Daoy (cell line): ENCODE data around the gene TRHDE. TPM values are rescaled to one million over a fixed set of nuclear protein-coding genes. Genes with fewer than 3 reads are reported as not detected.
A peak's percentile ranks its signal among the peaks of the same experiment; 100 is the strongest.

Experiments
- DNase-seq: peaks from one replicate; pipeline ENCODE4 v3.0.0-alpha.2; 2015; ENCODE audit warnings: low read depth
- total RNA-seq: library from RNA; depleted of rRNA; stranded (reverse); fragments of >200 nt; shearing (Covaris generic); gene quantifications from 2 replicates; pipeline ENCODE4 v1.2.3, GENCODE V29; 2014; rRNA removed

TRHDE gene, protein sequence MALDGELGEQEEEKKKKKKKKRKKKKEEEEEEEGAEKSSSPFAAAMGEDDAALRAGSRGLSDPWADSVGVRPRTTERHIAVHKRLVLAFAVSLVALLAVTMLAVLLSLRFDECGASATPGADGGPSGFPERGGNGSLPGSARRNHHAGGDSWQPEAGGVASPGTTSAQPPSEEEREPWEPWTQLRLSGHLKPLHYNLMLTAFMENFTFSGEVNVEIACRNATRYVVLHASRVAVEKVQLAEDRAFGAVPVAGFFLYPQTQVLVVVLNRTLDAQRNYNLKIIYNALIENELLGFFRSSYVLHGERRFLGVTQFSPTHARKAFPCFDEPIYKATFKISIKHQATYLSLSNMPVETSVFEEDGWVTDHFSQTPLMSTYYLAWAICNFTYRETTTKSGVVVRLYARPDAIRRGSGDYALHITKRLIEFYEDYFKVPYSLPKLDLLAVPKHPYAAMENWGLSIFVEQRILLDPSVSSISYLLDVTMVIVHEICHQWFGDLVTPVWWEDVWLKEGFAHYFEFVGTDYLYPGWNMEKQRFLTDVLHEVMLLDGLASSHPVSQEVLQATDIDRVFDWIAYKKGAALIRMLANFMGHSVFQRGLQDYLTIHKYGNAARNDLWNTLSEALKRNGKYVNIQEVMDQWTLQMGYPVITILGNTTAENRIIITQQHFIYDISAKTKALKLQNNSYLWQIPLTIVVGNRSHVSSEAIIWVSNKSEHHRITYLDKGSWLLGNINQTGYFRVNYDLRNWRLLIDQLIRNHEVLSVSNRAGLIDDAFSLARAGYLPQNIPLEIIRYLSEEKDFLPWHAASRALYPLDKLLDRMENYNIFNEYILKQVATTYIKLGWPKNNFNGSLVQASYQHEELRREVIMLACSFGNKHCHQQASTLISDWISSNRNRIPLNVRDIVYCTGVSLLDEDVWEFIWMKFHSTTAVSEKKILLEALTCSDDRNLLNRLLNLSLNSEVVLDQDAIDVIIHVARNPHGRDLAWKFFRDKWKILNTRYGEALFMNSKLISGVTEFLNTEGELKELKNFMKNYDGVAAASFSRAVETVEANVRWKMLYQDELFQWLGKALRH
- 7.9 and 10.7 TPM in 2 replicates for total RNA-seq

DNA sequence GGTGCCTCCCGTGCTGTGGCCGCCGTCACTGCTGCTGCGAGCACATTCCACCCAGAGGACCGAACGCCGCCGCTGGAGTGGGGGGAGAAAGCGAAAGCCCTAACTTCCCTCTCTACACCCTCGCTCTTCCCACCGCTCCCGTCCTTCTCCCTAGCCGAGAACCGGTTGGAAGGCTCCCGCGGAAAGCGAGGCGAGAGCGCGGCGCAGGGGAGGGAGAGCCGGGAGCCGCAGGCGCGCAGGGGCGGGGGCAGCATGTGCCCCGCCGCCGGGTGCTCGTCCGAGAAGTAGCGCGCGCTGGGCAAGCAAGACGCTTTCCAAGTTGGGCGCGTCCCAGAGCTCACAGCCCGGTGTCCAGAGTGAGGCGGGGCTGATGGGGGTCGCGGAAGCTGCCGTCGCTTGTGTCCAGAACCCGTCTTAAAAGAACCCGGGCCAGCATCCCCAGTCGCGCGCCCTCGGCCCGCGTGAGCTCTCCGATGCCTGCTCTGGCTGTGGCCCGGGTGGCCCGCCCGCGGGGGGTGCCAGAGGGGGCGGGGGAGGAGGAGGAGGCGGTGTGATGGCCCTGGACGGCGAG lies at the start of gene TRHDE:
Gene TRHDE (plus strand): TSS at position 280 of the 571 bp plus-strand sequence. CDS start 274 bp downstream, at position 554.
- DNase-seq, result peak; percentile 74

DNA sequence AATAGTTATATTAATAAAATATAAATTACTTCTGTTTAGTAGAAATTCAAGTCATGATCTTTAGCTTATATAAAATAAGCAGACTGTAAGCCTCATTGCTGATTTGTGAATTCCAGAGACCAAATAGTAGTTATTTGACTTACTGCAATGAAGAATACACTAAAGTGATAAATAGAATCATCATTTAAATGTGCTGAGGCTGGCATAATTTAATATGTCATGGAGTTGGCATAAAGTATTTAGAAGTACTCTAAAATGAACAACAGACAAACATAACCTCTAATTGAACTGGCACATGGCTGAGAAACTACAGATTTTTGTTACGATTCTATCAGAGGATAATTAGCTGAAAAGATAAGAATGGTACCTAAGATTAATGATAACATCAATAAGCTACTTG lies 45.7 kb upstream of the TRHDE start:
- DNase-seq, result no peak

DNA sequence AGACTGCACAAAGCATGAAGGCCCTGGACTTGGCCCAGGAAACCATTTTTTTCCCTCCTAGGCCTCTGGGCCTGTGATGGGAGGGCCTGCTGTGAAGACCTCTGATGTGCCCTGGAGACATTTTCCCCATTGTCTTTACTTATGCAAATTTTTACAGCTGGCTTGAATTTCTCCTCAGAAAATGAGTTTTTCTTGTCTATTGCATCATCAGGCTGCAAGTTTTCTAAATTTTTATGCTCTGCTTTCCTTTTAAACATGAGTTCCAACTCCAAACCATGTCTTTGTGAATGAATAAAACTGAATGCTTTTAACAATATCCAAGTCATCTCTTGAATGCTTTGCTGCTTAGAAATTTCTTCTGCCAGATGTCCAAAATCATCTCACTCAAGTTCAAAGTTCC lies 43.7 kb upstream of the TRHDE start:
- DNase-seq, result no peak

DNA sequence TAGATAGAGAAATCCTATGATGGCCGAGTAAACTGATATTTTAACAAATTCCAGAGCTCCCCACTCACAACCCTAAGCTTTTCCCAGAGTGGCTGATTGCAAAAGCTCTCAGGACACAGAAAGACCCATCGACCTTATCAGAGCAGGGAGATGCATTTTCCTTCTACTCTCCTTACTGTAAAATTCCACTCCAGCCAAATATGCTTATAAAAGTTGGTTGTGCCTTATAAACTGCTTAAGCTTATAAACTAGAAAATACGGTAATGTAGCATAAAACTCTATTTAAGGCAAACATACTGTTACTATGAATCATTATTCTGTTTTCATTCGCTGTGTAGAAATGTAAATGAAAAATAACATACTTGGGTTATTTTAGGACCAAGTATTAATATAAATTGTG lies 41.6 kb upstream of the TRHDE start:
- DNase-seq, result no peak

DNA sequence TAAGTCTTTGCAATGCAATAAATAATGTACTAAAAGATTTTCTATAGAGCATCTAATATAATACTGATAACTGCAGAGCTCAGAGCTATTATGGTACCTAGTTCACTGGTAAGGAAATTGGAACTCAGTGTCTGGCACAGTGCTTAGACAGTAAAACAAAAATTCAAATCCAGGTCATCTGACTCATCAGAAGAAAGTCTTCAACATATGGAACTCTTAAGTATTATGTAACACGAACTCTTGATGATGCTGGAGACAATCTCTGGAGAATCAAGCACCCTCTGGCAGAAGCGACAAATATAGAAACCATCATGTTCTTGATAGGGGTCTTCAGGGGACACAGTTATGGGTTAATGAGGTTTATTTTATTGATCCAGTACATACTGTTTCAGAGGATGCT lies 37.3 kb upstream of the TRHDE start:
- no peak for DNase-seq

DNA sequence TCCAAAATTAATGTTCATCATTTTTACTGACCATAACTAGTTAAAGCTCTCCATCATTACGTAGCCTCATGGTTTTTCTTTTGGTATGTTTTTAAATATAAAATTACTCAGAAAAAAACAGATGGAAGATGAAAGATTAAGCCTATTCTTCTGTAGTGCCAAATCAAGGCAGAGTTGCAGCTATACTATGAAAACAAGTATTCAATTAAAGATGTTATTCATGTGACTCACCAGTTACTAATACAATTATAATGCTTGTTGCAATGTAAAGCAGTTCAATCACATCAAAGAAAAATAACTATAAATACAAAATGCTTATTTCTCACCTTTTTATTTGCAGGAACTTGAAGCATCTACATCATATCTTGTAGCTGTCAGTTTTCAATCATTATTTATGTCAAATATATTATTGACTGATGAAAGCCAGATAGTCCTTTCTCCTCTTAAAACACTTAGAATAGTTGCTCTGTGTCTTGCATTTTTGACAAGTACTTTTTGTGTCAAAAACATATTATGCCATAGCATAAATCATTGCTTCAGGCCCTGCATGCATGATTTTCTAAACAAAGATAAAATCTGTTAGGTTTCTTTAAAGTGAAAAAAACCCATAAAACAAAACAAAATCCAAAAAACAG lies 36.0 kb upstream of the TRHDE start:
- DNase-seq, result no peak

DNA sequence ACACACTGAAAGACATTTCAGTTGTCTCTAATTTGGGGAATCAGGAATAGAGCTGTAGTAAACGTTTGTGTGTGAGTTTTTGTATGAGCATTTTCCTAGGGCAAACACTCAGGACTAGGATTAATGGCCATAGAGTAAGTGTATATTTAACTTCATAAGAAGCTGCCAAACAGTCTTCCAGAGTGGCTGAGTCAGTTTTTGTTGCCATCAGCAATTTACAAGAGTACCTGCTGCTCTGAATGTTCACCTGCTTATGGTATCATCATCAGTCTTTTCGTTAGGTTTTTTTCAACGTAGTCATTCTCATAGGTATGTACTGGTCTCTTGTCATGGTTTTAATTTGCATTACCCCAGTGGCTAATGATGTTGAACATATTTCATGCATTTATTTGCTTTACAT lies 30.6 kb upstream of the TRHDE start:
- no peak for DNase-seq

DNA sequence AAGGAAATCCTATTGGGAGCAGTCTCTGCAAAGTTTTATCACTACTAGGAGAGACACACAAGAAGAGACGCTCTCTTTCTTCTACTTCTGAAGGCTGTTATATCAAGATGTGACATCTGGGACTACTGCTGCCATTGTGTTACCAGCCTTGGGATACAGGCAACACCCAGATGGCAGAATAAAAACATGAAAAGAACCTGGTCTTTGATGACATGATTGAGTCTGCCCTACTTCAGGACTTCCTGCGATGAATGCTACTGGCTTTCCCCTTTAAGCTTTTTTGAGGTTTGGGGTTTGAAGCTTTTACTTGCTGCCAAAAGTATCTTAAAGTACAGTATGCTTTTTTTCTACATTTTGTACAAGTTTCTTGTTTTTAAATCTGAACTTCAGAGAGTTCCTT lies 29.2 kb upstream of the TRHDE start:
- no peak for DNase-seq

DNA sequence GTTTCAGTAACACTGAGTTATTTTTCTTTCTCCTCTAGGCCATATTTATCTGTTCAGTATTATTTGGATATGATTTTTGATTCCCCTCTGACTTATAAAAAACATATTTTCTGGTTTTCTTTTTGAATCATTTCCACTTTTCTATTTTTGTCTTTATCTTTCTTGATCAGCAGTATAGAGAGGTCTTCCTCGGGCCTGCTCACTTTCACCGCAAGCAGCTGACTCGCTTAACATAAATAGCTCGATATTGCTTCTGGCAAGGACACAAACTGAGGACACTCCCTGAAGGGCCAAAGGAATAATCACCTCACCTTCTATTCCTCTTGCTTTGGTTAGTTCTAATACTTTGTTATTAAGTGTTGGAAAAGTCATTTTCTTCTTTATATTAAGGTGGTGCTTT lies 25.8 kb upstream of the TRHDE start:
- DNase-seq, result no peak

DNA sequence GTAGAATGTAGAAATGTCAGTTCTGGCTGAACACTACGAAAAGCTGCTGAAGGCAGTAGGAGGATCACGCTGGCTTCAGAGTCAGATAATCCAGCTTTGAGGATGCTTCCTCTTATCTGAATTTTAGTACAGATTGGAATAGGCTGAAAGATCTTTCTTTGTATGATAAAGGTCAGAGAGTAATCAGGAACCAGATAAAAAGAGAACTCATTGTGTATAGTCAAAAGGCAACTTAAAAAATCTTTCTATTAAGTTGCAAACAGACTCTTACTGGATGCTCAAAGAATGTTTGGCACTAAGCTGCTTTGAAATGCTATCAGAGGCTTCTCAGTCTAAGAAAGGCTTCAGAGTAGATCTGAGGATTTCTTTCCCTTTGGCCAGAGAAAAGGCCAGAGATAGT lies 21.8 kb upstream of the TRHDE start:
- no peak for DNase-seq

DNA sequence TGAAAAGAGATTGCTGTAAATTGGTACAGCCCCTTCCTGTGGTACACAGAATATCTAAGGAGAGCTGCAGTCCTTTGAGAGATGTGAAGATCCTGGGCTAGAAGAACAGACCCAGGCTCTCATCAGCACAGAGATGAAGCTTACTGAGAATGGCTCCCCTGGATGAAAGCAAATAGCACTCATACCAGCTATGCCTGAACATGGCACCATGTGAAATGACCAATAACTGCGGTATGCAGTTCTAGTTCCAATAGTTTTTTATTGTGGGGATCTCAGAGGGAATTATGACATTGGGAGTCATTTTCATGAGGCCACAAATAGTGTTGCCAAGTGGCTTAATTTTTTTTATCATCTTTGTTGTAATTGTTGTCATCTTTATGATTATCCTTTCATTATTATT lies 15.4 kb upstream of the TRHDE start:
- DNase-seq, result no peak

DNA sequence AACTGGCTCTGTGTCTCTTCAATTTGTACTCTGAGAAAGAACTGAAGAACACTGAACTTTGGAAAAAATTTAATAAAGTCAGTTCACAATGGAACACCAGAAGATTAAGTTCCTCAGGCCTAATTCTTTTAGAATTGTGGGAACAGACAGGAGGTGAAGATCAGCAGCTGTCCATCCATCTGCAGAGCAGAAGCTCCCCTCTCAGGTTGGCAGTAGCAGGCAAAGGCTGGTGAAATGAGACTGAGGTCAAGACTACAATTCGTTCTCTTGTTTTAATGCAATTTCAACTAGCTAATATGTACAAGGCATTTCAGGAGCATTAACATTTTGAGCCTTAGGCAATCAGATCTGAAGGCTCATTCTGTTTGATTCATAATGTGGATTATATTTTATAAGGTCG lies 10.3 kb upstream of the TRHDE start:
- no peak for DNase-seq

DNA sequence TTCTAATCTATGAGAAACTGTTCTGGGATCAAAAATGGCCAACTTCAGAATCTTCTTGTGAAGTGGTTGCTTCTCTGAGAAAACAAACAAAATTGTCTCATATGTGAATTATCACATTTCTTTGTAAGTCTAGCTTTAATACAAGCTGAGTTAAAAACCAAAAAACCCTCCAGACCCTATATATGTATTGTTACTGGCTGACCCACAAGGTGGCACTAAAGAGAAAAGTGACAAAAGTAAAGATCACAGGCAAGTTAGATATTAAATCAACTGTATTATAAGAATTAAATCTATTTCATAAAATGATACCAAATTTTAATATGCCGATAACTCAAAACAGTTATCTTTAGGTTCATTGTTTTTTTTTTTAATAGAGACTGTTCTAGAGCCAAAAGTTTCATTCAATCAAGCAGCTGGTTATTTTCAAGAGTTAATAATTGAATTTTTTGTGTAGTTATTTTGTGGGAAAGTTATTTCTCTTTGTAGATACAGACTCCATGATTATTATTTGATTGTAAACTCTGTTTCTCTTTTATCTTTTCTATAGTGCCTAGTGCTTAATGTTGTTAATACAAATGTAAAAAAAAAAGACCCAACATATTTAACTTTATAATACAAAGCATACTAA lies 7.5 kb upstream of the TRHDE start:
- DNase-seq, result peak; percentile 28

DNA sequence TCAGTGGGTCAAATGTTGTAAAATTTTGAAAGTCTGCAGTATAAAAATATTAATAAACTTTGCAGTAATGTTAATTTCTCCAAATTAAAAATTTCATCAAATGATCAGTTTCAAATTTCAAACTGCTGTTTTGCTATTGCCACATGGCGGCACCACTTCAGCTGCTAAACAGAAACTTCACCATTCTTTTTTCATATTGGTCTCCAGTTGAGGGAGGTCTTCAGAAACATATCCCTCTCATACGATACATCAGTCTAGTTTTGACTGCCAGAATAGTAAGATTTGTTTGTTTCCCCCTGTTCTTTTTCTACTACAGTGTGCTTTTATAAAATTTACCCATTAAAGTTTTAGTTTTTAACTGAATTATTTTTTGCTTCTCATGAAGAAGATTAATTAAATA lies 4.2 kb upstream of the TRHDE start:
- peak; percentile 32 for DNase-seq

DNA sequence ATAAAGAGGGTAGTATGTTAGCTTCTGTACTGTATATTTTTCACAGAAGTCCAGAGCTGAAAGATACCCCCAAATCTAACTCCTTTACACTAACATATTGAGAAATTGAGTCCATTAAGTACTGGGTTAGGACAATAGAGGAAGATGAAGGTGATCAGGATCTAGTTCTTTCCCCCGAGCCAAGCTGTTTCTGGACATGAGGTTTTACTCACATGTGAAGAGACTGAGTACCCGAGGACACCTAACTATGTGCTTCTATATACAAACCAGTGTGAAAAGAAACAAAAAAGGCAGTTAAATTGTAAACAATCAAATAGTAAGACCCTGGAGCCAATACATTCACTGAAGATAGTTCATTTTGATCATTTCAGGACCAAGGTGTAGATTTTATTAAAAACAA lies 3.8 kb upstream of the TRHDE start:
- DNase-seq, result no peak

DNA sequence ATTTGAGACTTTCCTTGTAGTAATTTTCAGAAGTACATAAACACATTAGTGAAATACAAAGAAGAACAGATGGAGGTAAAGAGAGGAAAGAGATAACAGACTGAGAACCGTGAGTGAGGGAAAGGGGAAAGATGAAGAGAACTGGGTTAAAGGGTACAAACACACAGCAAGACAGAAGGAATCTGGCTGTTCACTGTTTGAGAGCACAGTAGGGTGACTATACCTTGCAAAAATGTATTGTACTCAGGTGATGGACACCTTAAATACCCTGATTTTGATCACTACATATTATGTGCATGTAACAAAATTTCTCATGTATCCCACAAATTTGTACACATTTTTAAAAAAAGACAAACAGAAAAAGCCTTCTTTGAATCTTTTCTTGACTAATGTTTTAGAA lies 2.7 kb upstream of the TRHDE start:
- no peak for DNase-seq

DNA sequence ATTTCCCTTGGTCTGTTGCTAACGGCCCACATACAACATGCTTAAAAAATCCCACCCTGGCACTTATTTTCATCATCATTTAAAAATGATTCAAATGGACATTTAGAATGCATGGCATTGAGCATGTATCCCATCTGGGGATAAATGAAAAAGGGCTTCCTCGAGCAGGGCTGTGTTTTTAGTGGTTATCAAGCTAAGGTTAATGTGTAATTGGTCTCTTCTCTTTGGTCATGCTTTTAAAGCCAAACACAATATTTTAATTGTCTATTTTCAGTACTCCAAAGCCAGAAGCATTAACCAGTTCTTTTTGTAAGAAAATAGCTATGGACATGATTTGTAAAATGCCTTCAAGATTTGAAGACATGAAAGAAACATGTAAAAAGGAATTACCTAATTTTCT lies 1.9 kb upstream of the TRHDE start:
- DNase-seq, result no peak

DNA sequence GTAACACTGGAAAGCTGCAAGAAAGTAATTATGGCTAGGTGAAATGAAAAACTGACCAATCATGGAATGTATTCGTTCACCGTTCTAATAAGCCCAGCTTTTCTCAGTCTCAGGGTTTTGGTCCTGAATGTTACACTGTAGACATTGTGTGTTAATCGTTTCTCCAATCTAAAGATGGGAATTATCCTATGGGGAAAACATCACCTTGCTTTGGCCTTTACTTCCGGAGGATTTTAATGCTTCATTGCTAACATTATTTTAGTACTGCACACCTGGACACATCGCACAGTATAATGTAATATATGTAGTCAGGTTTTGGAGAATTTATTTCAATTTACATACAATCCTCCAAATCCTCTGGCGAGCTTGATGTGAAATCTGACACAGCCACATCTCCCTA lies 1.2 kb upstream of the TRHDE start:
- DNase-seq, result no peak

DNA sequence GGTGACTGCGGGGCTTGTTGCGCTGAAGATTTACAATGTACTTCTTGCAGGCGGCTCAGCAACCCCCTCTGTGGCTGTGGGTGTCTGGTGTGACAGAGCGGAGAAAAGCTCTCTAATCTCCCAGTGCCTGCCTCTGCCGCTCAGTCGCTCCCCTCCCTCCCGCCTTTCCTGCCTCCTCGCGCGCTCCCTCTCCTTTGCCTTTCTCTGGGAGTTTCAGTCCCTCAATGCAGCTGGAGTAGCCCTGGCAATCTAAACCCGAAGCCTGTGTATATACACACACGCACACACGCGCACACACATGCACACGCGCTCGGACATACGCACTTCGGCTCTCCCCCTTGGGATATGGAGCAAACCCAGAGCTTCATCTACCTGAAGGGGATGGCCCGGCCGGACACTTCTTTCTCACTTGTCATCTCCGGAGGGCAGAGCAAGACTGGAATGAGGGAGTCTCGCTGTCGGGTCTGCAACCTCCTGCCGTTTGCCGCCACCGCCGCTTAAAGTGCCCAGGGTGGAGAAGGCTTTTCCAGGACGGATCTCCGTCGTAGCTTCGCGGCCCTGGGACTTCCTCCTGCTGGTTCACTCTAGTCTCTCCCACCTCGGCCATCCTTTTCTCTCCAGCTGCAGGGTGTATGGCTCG lies 599 bp upstream of the TRHDE start:
- peak; percentile 62 for DNase-seq

DNA sequence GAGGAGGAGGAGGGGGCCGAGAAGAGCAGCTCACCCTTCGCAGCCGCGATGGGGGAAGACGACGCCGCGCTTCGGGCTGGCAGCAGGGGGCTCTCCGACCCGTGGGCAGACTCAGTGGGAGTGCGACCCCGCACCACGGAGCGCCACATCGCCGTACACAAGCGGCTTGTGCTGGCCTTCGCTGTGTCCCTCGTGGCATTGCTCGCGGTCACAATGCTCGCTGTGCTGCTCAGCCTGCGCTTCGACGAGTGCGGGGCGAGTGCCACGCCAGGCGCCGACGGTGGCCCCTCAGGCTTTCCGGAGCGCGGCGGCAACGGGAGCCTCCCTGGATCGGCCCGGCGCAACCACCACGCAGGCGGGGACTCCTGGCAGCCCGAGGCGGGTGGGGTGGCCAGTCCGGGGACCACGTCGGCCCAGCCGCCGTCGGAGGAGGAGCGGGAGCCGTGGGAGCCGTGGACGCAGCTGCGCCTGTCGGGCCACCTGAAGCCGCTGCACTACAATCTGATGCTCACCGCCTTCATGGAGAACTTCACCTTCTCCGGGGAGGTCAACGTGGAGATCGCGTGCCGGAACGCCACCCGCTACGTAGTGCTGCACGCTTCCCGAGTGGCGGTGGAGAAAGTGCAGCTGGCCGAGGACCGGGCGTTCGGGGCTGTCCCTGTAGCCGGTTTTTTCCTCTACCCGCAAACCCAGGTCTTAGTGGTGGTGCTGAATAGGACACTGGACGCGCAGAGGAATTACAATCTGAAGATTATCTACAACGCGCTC lies 745 bp downstream of the TRHDE start:
- peak; percentile 50 for DNase-seq
